ENCODE measurements around the gene CLIC3.

The CLIC3 gene

GRCh38 chr9:137030538-137031527, 34.5 kb upstream of the CLIC3 start:
- no peak for DNase-seq

GRCh38 chr9:137030006-137030405, 33.6 kb upstream of the CLIC3 start:
- no peak for DNase-seq

GRCh38 chr9:137029058-137029936, 32.9 kb upstream of the CLIC3 start:
- DNase-seq: no peak

GRCh38 chr9:137028263-137029057, 32.1 kb upstream of the CLIC3 start:
- peak; percentile 25 for DNase-seq

- DNase-seq: no peak
Measured at GRCh38 chr9:137027369-137028262, 31.2 kb upstream of the CLIC3 start, which contains the start of gene ABCA2. Gene ABCA2 (minus strand): TSS chr9:137028237. CDS start chr9:137028140, 97 bp downstream.

- no peak for DNase-seq
Measured at GRCh38 chr9:137026828-137027227, 30.5 kb upstream of the CLIC3 start.

- no peak for DNase-seq
Measured at GRCh38 chr9:137026384-137026783, 30.0 kb upstream of the CLIC3 start.

- DNase-seq: no peak
Measured at GRCh38 chr9:137025517-137025966, 29.2 kb upstream of the CLIC3 start.

- DNase-seq: no peak
Measured at GRCh38 chr9:137023583-137023991, 27.2 kb upstream of the CLIC3 start.

- no peak for DNase-seq
Measured at GRCh38 chr9:137023157-137023556, 26.8 kb upstream of the CLIC3 start.

GRCh38 chr9:137022662-137023008, 26.3 kb upstream of the CLIC3 start:
- no peak for DNase-seq

GRCh38 chr9:137021979-137022661, 25.8 kb upstream of the CLIC3 start:
- peak; percentile 95 for DNase-seq

GRCh38 chr9:137021568-137021978, 25.2 kb upstream of the CLIC3 start:
- DNase-seq: no peak

GRCh38 chr9:137020771-137021567, 24.6 kb upstream of the CLIC3 start:
- DNase-seq: no peak

- DNase-seq: no peak
Measured at GRCh38 chr9:137019891-137020683, 23.7 kb upstream of the CLIC3 start.

GRCh38 chr9:137018761-137019559, 22.6 kb upstream of the CLIC3 start:
- no peak for DNase-seq

- DNase-seq: no peak
Measured at GRCh38 chr9:137017791-137018497, 21.6 kb upstream of the CLIC3 start.

- DNase-seq: no peak
Measured at GRCh38 chr9:137017071-137017470, 20.7 kb upstream of the CLIC3 start.

Measured in NCI-H226 (cell line).